H1 (cell line): Measurements from ENCODE around the gene EMX2. TPM values are rescaled to one million over a fixed set of nuclear protein-coding genes. Genes with fewer than 3 reads are reported as not detected.
A peak's percentile ranks its signal among the peaks of the same experiment; 100 is the strongest.

Experiments used
- CTCF ChIA-PET: fragments of 300-600 bp; sonication (Branson Sonifier 250); formaldehyde crosslinking; loops from one replicate; lab custom pipeline; 2021; ENCODE audit not compliant: partially characterized antibody; lab: Charles Lee
- POLR2A ChIA-PET: fragments of 300-600 bp; sonication (Branson Sonifier 250); formaldehyde crosslinking; loops from one replicate; lab custom pipeline; 2021; ENCODE audit warnings: inconsistent platforms; ENCODE audit not compliant: partially characterized antibody; lab: Charles Lee
- DNase-seq, 2 experiments: peaks; one replicate each; pipeline versions ENCODE4 v3.0.0 to v3.0.0-alpha.2; 2010 to 2022; ENCODE audit warnings: low spot score in 2 of 2, low read depth in 1 of 2, mixed read lengths in 1 of 2
- FAIRE-seq: peaks from 2 replicates; lab custom pipeline; 2011; peaks lifted over from hg19 to GRCh38; lab: Jason Lieb, UNC
- H2AFZ ChIP-seq: 2 replicates; pipeline ENCODE4 v1.8.1; 2012; ENCODE audit warnings: low read length, inconsistent platforms
- H2AK5ac ChIP-seq: 2 replicates; pipeline ENCODE4 v1.6.1; 2013; ENCODE audit warnings: low read depth, low read length
- H2BK120ac ChIP-seq: replicated peaks from 2 replicates; pipeline ENCODE3; 2013; ENCODE audit warnings: low read depth, low read length, inconsistent platforms
- H2BK12ac ChIP-seq: 2 replicates; pipeline ENCODE4 v1.6.1; 2013; ENCODE audit warnings: low read depth, low read length
- H2BK15ac ChIP-seq: 2 replicates; pipeline ENCODE4 v1.6.1; 2013; ENCODE audit warnings: low read length
- H2BK20ac ChIP-seq: 2 replicates; pipeline ENCODE4 v1.6.1; 2013; ENCODE audit warnings: low read length
- H2BK5ac ChIP-seq: 2 replicates; pipeline ENCODE4 v1.6.1; 2013; ENCODE audit warnings: low read depth, low read length
- H3K14ac ChIP-seq: 2 replicates; pipeline ENCODE4 v1.6.1; 2013; ENCODE audit warnings: inconsistent platforms; ENCODE audit not compliant: insufficient read length
- H3K18ac ChIP-seq: 2 replicates; pipeline ENCODE4 v1.6.1; 2013; ENCODE audit warnings: low read length; ENCODE audit errors: extremely low read depth
- H3K23ac ChIP-seq: 2 replicates; pipeline ENCODE4 v1.6.1; 2013; ENCODE audit warnings: inconsistent platforms; ENCODE audit not compliant: insufficient read length
- H3K23me2 ChIP-seq: 2 replicates; pipeline ENCODE4 v1.6.1; 2013; ENCODE audit warnings: low read depth, low read length
- H3K27ac ChIP-seq: 2 replicates; pipeline ENCODE4 v1.6.1; 2011; ENCODE audit warnings: low read depth, low read length, inconsistent platforms
- H3K27me3 ChIP-seq, 4 experiments: replicated peaks in 1 of 4; 1 replicate in 1 of 4; 2 replicates in 3 of 4; pipeline versions ENCODE4 v1.6.1 to v1.8.1; 2011 to 2013; ENCODE audit warnings: low read length in 3 of 4, mild to moderate bottlenecking in 3 of 4, inconsistent platforms in 2 of 4, mixed read lengths in 2 of 4, moderate library complexity in 1 of 4; ENCODE audit not compliant: control insufficient read depth in 3 of 4, insufficient read depth in 3 of 4; ENCODE audit errors: extremely low read depth in 1 of 4
- H3K36me3 ChIP-seq, 4 experiments: 2 replicates each; pipeline versions ENCODE4 v1.6.1 to v1.8.1; 2011 to 2013; ENCODE audit warnings: mild to moderate bottlenecking in 4 of 4, low read length in 3 of 4, moderate library complexity in 2 of 4, control low read depth in 1 of 4, inconsistent platforms in 1 of 4; ENCODE audit not compliant: insufficient read depth in 4 of 4, control insufficient read depth in 2 of 4
- H3K4ac ChIP-seq: replicated peaks from 2 replicates; pipeline ENCODE3; 2013; ENCODE audit warnings: low read length, low read depth, mixed read lengths, inconsistent platforms; ENCODE audit not compliant: insufficient read length
- H3K4me1 ChIP-seq, 4 experiments: replicated peaks in 1 of 4; 1 replicate in 1 of 4; 2 replicates in 3 of 4; pipeline versions ENCODE4 v1.6.1 to v1.8.1; 2011 to 2013; ENCODE audit warnings: low read length in 3 of 4, inconsistent platforms in 2 of 4, mixed read lengths in 1 of 4; ENCODE audit not compliant: insufficient read depth in 4 of 4, control insufficient read depth in 3 of 4
- H3K4me2 ChIP-seq, 2 experiments: 2 replicates each; pipeline versions ENCODE4 v1.6.1 to v1.8.1; 2011 to 2013; ENCODE audit warnings: low read depth in 2 of 2, low read length in 2 of 2, control low read depth in 1 of 2, inconsistent platforms in 1 of 2, mild to moderate bottlenecking in 1 of 2; ENCODE audit not compliant: insufficient read depth in 1 of 2
- H3K4me3 ChIP-seq, 4 experiments: fragments of 200-600, 300-600 bp in 1 of 4; sonication (generic), shearing (Covaris generic), sonication (Bioruptor Twin) in 1 of 4; 2 replicates each; pipeline versions ENCODE4 v1.5.1 to v1.8.1; 2011 to 2016; ENCODE audit warnings: low read length in 4 of 4, low read depth in 3 of 4, control low read depth in 2 of 4, inconsistent platforms in 2 of 4, mild to moderate bottlenecking in 2 of 4, mixed read lengths in 1 of 4, moderate library complexity in 1 of 4; ENCODE audit not compliant: insufficient read depth in 2 of 4; ENCODE audit errors: extremely low read depth in 1 of 4
- H3K56ac ChIP-seq: replicated peaks from 2 replicates; pipeline ENCODE3; 2013; ENCODE audit warnings: low read depth, mild to moderate bottlenecking, mixed read lengths, low read length, inconsistent platforms; ENCODE audit not compliant: insufficient read length
- H3K79me1 ChIP-seq: 2 replicates; pipeline ENCODE4 v1.6.1; 2013; ENCODE audit warnings: low read depth, low read length, control low read depth
- H3K79me2 ChIP-seq, 2 experiments: 2 replicates each; pipeline versions ENCODE4 v1.6.1 to v1.8.1; 2012 to 2013; ENCODE audit warnings: low read length in 2 of 2, mild to moderate bottlenecking in 2 of 2, inconsistent platforms in 1 of 2; ENCODE audit not compliant: insufficient read depth in 2 of 2, control insufficient read depth in 1 of 2
- H3K9ac ChIP-seq, 4 experiments: replicated peaks in 1 of 4; 1 replicate in 1 of 4; 2 replicates in 3 of 4; pipeline versions ENCODE4 v1.6.1 to v1.8.1; 2011 to 2013; ENCODE audit warnings: low read depth in 3 of 4, low read length in 3 of 4, control low read depth in 2 of 4, mild to moderate bottlenecking in 2 of 4, moderate library complexity in 2 of 4, inconsistent platforms in 1 of 4; ENCODE audit errors: extremely low read depth in 1 of 4
- H3K9me3 ChIP-seq, 2 experiments: 2 replicates each; pipeline versions ENCODE4 v1.6.1 to v1.8.1; 2012 to 2013; ENCODE audit warnings: mild to moderate bottlenecking in 2 of 2, moderate library complexity in 2 of 2, control low read depth in 1 of 2, inconsistent platforms in 1 of 2, low read depth in 1 of 2, low read length in 1 of 2, mixed read lengths in 1 of 2; ENCODE audit not compliant: insufficient read depth in 2 of 2
- H4K20me1 ChIP-seq, 2 experiments: replicated peaks in 1 of 2; 2 replicates each; pipeline versions ENCODE3 to v1.8.1; 2011 to 2013; ENCODE audit warnings: inconsistent platforms in 2 of 2, low read length in 2 of 2, mild to moderate bottlenecking in 1 of 2; ENCODE audit not compliant: insufficient read depth in 2 of 2, control insufficient read depth in 1 of 2
- H4K5ac ChIP-seq: 2 replicates; pipeline ENCODE4 v1.6.1; 2013; ENCODE audit warnings: low read length, low read depth, mixed read lengths, inconsistent platforms; ENCODE audit not compliant: insufficient read length
- H4K8ac ChIP-seq: 2 replicates; pipeline ENCODE4 v1.8.0; 2013; ENCODE audit warnings: mild to moderate bottlenecking, moderate library complexity, low read length, inconsistent platforms; ENCODE audit not compliant: insufficient read depth; ENCODE audit errors: extremely low read depth
- H4K91ac ChIP-seq: replicated peaks from 2 replicates; pipeline ENCODE3; 2013; ENCODE audit warnings: low read length, mixed read lengths, inconsistent platforms; ENCODE audit not compliant: insufficient read length
- BRCA1 ChIP-seq: IDR thresholded peaks from 2 replicates; pipeline ENCODE4 v1.6.1; 2012; ENCODE audit warnings: low read depth, low read length, improper control_type of control experiment
- CTBP2 ChIP-seq: IDR thresholded peaks from 2 replicates; pipeline ENCODE4 v1.7.0; 2011; ENCODE audit warnings: borderline replicate concordance, mild to moderate bottlenecking, moderate library complexity, mixed read lengths, low read length; ENCODE audit not compliant: insufficient read depth, insufficient read length
- EGR1 ChIP-seq: IDR thresholded peaks from 2 replicates; pipeline ENCODE4 v1.6.1; 2011; ENCODE audit warnings: low read depth, low read length, borderline replicate concordance
- EZH2 ChIP-seq: fragments of 200-600 bp; sonication (generic); IDR thresholded peaks from 2 replicates; pipeline ENCODE4 v1.7.1; 2012; ENCODE audit warnings: low read depth, mild to moderate bottlenecking, moderate library complexity, low read length, inconsistent platforms; ENCODE audit not compliant: severe bottlenecking
- GABPA ChIP-seq: IDR thresholded peaks from 2 replicates; pipeline ENCODE4 v1.6.1; 2011; ENCODE audit warnings: mild to moderate bottlenecking, low read length, moderate library complexity, borderline replicate concordance; ENCODE audit not compliant: insufficient read depth
- KDM1A ChIP-seq: fragments of 200-600, 300-600 bp; sonication (generic); IDR thresholded peaks from 2 replicates; pipeline ENCODE4 v1.7.1; 2016; ENCODE audit warnings: mild to moderate bottlenecking, low read length, borderline replicate concordance
- KDM4A ChIP-seq: IDR thresholded peaks from one replicate; pipeline ENCODE4 v1.7.1; 2012; ENCODE audit warnings: low read depth, mild to moderate bottlenecking, moderate library complexity, low read length, inconsistent platforms; ENCODE audit not compliant: severe bottlenecking
- SUZ12 ChIP-seq: fragments of 200-600 bp; sonication (generic); IDR thresholded peaks from 2 replicates; pipeline ENCODE4 v1.6.1; 2012; ENCODE audit warnings: mild to moderate bottlenecking, inconsistent platforms, low read length, moderate library complexity, mixed read lengths
- TAF1 ChIP-seq: IDR thresholded peaks from 2 replicates; pipeline ENCODE4 v1.6.1; 2011; ENCODE audit warnings: mild to moderate bottlenecking, low read depth, low read length
- YY1 ChIP-seq: IDR thresholded peaks from 2 replicates; pipeline ENCODE4 v1.6.1; 2011; ENCODE audit warnings: low read depth, mild to moderate bottlenecking, low read length
- ZNF274 ChIP-seq: IDR thresholded peaks from 2 replicates; pipeline ENCODE4 v1.7.0; 2012; ENCODE audit warnings: low read length, borderline replicate concordance; ENCODE audit errors: extremely low read depth
- WGBS, 2 experiments: shearing (Covaris generic) in 1 of 2; methylation state at CpG; one replicate each; pipeline versions ENCODE4 v1.1.6 to v1.1.7; 2013 to 2015; ENCODE audit warnings: low lambda C conversion rate in 2 of 2, mixed read lengths in 2 of 2, inconsistent platforms in 1 of 2, low coverage in 1 of 2, missing lambda C conversion rate in 1 of 2; ENCODE audit not compliant: insufficient replicate concordance in 2 of 2, insufficient coverage in 1 of 2, insufficient read length in 1 of 2; ENCODE audit errors: extremely low coverage in 1 of 2, missing lambda C conversion rate in 1 of 2; 5-methylcytosine and 5-hydroxymethylcytosine counted together
- polyA plus RNA-seq, 7 experiments: library from polyadenylated mRNA; depleted of rRNA in 3 of 7; stranded (reverse) in 5 of 7; unstranded in 2 of 7; fragments of >200 nt in 5 of 7; fragments of 200-250 nt in 2 of 7; gene quantifications; 1 replicate in 5 of 7; 2 replicates in 1 of 7; 4 replicates in 1 of 7; pipeline versions ENCODE4 v1.2.1 to v1.2.3, GENCODE V29; 2011 to 2013; ENCODE audit warnings: missing spikeins in 2 of 7, mixed read lengths in 2 of 7
- total RNA-seq: library from RNA; stranded (reverse); fragmentation: NEBNext Ultra II Directional; extraction: Animal tissue kit (Norgen Biotek cat#: 25700); gene quantifications from 2 replicates; pipeline ENCODE4 v1.2.1, GENCODE V29; 2021
- TF ChIP-seq, protein P1 (sequence below): IDR thresholded peaks from 2 replicates; pipeline ENCODE4 v1.6.1; 2011; ENCODE audit warnings: low read depth, mild to moderate bottlenecking, low read length; ENCODE audit not compliant: insufficient read depth
- TF ChIP-seq, protein P2 (sequence below): IDR thresholded peaks from 2 replicates; pipeline ENCODE4 v1.6.1; 2012; ENCODE audit warnings: inconsistent platforms

The EMX2 gene
- total and polyA plus RNA-seq, 2 of the 8 experiments (the other 6 are each of a cell fraction or from before 2014, with no cell fraction given) = not detected

DNA sequence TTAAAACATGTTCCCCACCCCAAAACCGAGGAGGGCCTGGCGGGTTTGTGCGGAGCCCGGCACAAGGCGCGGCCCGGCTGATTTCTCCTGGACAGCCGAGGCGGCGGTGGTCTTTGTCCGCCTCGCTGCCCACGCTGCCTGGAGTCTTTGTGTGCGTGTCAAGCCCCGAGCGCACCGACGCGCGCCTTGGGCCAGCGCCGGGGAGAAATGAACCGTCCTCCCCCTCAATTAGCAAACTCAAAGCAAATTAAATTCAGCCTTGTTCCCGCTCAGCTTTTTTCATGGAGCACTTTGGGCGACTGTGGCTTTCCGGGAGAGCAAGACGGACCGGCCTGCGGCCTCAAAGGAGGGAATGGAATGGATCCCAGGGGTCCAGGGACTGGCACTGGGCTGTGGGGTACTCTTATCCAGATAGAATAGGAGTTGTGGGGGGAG lies 4.1 kb downstream of the EMX2 start:
- 3% methylated on average over 29 of the region's 29 CpGs; no CpG with 5 or more reads in 1 of the 2 experiments for WGBS, 2 experiments
- H2BK5ac ChIP-seq = no peak overlapping the region
- H3K23me2 ChIP-seq = peaks cover 6% of the 10 kb centered on the region; the same call in 1 of the 2 replicates
- H3K4ac ChIP-seq = no peak overlapping the region
- H2AFZ ChIP-seq = no peak overlapping the region
- ChIA-PET POLR2A (no interaction called here), CTCF (interaction anchor here (0.6 to 3.5 kb wide), 8 partner anchors 9 to 713 kb away, joined by 3 to 27 read pairs (median 3); no protein-coding TSS in a partner anchor)
- no peaks in the 10 kb centered on the region for H3K9me3 ChIP-seq
- H2BK15ac ChIP-seq = no peak overlapping the region
- no peaks in the 10 kb centered on the region for H3K79me1 ChIP-seq
- no peak overlapping the region for H2BK20ac ChIP-seq
- H3K27me3 ChIP-seq = peaks cover 90 to 99% (median 96%) of the 10 kb centered on the region in 4 experiments
- H3K4me2 ChIP-seq = peak overlapping the region; percentile 70 to 83; a peak in 3 of 4 replicates
- H3K56ac ChIP-seq = no peak overlapping the region
- H4K5ac ChIP-seq = no peak overlapping the region
- FAIRE-seq (no peak), DNase-seq (no peak)
- no peak overlapping the region for H3K9ac ChIP-seq
- H2BK12ac ChIP-seq = no peak overlapping the region
- H4K91ac ChIP-seq = no peak overlapping the region
- no peak overlapping the region for H3K18ac ChIP-seq
- H4K8ac ChIP-seq = no peak overlapping the region
- no peak overlapping the region for H3K27ac ChIP-seq
- peaks cover 0 to 33% (median 20%) of the 10 kb centered on the region in 4 experiments; a peak in 6 of 7 replicates for H3K4me1 ChIP-seq
- no peak overlapping the region for H3K14ac ChIP-seq
- H2AK5ac ChIP-seq = no peak overlapping the region
- H4K20me1 ChIP-seq = peaks cover 22 to 39% of the 10 kb centered on the region in 2 experiments
- no peak overlapping the region for H3K23ac ChIP-seq
- peak overlapping the region in 2 of 4 experiments; percentile 5 to 62; a peak in 4 of 8 replicates for H3K4me3 ChIP-seq
- H3K79me2 ChIP-seq = no peaks in the 10 kb centered on the region
- H3K36me3 ChIP-seq = no peaks in the 10 kb centered on the region; a peak in 1 of 8 replicates
- H2BK120ac ChIP-seq = no peak overlapping the region
- TF ChIP-seq TAF1 (no peak), EZH2 (peak; percentile 27), ZNF274 (no peak), YY1 (no peak), KDM4A (no peak), KDM1A (no peak), EGR1 (no peak), BRCA1 (no peak), GABPA (no peak), CTBP2 (no peak), SUZ12 (peak; percentile 53)
- TF ChIP-seq, protein P1, sequence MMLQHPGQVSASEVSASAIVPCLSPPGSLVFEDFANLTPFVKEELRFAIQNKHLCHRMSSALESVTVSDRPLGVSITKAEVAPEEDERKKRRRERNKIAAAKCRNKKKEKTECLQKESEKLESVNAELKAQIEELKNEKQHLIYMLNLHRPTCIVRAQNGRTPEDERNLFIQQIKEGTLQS = no peak
- TF ChIP-seq, protein P2, sequence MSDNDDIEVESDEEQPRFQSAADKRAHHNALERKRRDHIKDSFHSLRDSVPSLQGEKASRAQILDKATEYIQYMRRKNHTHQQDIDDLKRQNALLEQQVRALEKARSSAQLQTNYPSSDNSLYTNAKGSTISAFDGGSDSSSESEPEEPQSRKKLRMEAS = no peak
